ENCODE data around the gene VWCE. TPM values are rescaled to one million over a fixed set of nuclear protein-coding genes. Genes with fewer than 3 reads are reported as not detected.

Gene VWCE
- total RNA-seq, 1 experiment from 2014 or later = 2.5 TPM

DNA sequence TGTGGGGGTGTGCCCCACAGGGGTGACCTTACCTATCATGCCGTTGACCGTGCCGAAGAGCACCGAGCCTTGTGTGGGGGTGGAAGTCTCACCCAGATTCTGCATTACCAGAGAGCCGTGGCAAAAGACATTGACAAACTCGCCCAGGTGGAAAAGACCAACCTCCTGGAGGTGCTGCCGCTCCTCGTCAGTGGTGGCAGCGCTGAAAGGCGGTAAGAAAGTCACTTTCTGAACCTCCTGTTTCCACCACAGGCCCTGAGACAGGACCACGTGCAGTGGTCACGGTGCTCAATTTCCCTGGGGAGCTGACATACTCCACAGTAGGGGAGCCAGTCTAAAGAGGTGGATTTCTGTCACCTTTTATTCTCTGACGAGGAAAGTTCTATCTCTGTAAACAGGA, 7.4 kb upstream of the VWCE start:
- CTCF ChIA-PET = no interaction called here
- Histone ChIP-seq H3K4me3 (replicated peaks in 1 of 2; ENCODE audit: low read depth in 1 of 2, low read length in 2 of 2) (no peak overlapping the region), H3K4me2 (ENCODE audit: low read length) (no peak overlapping the region), H2AFZ (ENCODE audit: low read depth, low read length, poor library complexity, severe bottlenecking) (no peak overlapping the region), H3K79me2 (ENCODE audit: insufficient read depth, low read length) (peaks cover 11% of the 10 kb centered on the region), H3K27me3 (ENCODE audit: insufficient read depth, low read length) (no peaks in the 10 kb centered on the region), H3K9ac (ENCODE audit: low read length) (no peak overlapping the region), H3K9me3 (ENCODE audit: control insufficient read depth in 1 of 2, insufficient read depth in 1 of 2, low read depth in 1 of 2, low read length in 2 of 2) (no peaks in the 10 kb centered on the region), H4K20me1 (ENCODE audit: insufficient read depth) (no peaks in the 10 kb centered on the region), H3K9me2 (ENCODE audit: insufficient read depth) (no peaks in the 10 kb centered on the region), H3K27ac (ENCODE audit: low read depth, low read length) (no peak overlapping the region), H3K36me3 (ENCODE audit: control insufficient read depth in 1 of 2, insufficient read depth in 2 of 2, low read length in 2 of 2) (peaks cover 61 to 71% of the 10 kb centered on the region in 2 experiments), H3K4me1 (ENCODE audit: control insufficient read depth in 1 of 2, insufficient read depth in 2 of 2, low read length in 2 of 2) (no peaks in the 10 kb centered on the region)
- no peak for ATAC-seq
- intact Hi-C loops (cut with micrococcal nuclease) = no loop called here
- TF ChIP-seq CEBPB (IDR thresholded peaks at IDR 0.05; ENCODE audit: low read depth) = no peak
- TF ChIP-seq EZH2phosphoT487 (IDR thresholded peaks at IDR 0.05; ENCODE audit: borderline replicate concordance) = no peak
- TF ChIP-seq EZH2 (IDR thresholded peaks at IDR 0.05) = no peak
- TF ChIP-seq, protein P1, sequence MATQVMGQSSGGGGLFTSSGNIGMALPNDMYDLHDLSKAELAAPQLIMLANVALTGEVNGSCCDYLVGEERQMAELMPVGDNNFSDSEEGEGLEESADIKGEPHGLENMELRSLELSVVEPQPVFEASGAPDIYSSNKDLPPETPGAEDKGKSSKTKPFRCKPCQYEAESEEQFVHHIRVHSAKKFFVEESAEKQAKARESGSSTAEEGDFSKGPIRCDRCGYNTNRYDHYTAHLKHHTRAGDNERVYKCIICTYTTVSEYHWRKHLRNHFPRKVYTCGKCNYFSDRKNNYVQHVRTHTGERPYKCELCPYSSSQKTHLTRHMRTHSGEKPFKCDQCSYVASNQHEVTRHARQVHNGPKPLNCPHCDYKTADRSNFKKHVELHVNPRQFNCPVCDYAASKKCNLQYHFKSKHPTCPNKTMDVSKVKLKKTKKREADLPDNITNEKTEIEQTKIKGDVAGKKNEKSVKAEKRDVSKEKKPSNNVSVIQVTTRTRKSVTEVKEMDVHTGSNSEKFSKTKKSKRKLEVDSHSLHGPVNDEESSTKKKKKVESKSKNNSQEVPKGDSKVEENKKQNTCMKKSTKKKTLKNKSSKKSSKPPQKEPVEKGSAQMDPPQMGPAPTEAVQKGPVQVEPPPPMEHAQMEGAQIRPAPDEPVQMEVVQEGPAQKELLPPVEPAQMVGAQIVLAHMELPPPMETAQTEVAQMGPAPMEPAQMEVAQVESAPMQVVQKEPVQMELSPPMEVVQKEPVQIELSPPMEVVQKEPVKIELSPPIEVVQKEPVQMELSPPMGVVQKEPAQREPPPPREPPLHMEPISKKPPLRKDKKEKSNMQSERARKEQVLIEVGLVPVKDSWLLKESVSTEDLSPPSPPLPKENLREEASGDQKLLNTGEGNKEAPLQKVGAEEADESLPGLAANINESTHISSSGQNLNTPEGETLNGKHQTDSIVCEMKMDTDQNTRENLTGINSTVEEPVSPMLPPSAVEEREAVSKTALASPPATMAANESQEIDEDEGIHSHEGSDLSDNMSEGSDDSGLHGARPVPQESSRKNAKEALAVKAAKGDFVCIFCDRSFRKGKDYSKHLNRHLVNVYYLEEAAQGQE (IDR thresholded peaks at IDR 0.05; ENCODE audit: low read depth) = no peak
- TF ChIP-seq, protein P2, sequence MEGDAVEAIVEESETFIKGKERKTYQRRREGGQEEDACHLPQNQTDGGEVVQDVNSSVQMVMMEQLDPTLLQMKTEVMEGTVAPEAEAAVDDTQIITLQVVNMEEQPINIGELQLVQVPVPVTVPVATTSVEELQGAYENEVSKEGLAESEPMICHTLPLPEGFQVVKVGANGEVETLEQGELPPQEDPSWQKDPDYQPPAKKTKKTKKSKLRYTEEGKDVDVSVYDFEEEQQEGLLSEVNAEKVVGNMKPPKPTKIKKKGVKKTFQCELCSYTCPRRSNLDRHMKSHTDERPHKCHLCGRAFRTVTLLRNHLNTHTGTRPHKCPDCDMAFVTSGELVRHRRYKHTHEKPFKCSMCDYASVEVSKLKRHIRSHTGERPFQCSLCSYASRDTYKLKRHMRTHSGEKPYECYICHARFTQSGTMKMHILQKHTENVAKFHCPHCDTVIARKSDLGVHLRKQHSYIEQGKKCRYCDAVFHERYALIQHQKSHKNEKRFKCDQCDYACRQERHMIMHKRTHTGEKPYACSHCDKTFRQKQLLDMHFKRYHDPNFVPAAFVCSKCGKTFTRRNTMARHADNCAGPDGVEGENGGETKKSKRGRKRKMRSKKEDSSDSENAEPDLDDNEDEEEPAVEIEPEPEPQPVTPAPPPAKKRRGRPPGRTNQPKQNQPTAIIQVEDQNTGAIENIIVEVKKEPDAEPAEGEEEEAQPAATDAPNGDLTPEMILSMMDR (IDR thresholded peaks at IDR 0.05 in 2 of 3, conservative IDR thresholded peaks at IDR 0.05 in 1 of 3; ENCODE audit: borderline replicate concordance in 1 of 3, insufficient read depth in 1 of 3, low read depth in 2 of 3, low read length in 2 of 3) = no peak
- TF ChIP-seq YY1 (IDR thresholded peaks at IDR 0.05; ENCODE audit: extremely low read depth, insufficient replicate concordance, low read depth, low read length) = no peak
- TF ChIP-seq SP1 (IDR thresholded peaks at IDR 0.05; ENCODE audit: low read depth) = no peak
- TF ChIP-seq ELF1 (IDR thresholded peaks at IDR 0.05; ENCODE audit: borderline replicate concordance, low read depth) = no peak
- no peak for TF ChIP-seq RAD21 (IDR thresholded peaks at IDR 0.05; ENCODE audit: low read depth)
- no peak for TF ChIP-seq TCF7L2 (IDR thresholded peaks at IDR 0.05; ENCODE audit: borderline replicate concordance, extremely low read depth, insufficient read depth, insufficient read length)
- no peak for TF ChIP-seq SIN3A (IDR thresholded peaks at IDR 0.05; ENCODE audit: low read depth)
- TF ChIP-seq POLR2AphosphoS5 (IDR thresholded peaks at IDR 0.05; ENCODE audit: low read depth, low read length) = no peak
- TF ChIP-seq POLR2A (IDR thresholded peaks at IDR 0.05; ENCODE audit: borderline replicate concordance, extremely low read depth, insufficient read depth, insufficient read length) = no peak
- TF ChIP-seq, protein P3, sequence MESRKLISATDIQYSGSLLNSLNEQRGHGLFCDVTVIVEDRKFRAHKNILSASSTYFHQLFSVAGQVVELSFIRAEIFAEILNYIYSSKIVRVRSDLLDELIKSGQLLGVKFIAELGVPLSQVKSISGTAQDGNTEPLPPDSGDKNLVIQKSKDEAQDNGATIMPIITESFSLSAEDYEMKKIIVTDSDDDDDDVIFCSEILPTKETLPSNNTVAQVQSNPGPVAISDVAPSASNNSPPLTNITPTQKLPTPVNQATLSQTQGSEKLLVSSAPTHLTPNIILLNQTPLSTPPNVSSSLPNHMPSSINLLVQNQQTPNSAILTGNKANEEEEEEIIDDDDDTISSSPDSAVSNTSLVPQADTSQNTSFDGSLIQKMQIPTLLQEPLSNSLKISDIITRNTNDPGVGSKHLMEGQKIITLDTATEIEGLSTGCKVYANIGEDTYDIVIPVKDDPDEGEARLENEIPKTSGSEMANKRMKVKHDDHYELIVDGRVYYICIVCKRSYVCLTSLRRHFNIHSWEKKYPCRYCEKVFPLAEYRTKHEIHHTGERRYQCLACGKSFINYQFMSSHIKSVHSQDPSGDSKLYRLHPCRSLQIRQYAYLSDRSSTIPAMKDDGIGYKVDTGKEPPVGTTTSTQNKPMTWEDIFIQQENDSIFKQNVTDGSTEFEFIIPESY (IDR thresholded peaks at IDR 0.05; ENCODE audit: extremely low read depth, insufficient replicate concordance, low read length) = no peak
- TF ChIP-seq FOSL1 (IDR thresholded peaks at IDR 0.05; ENCODE audit: low read depth) = no peak
- no peak for TF ChIP-seq ZNF274 (IDR thresholded peaks at IDR 0.05; ENCODE audit: low read depth, low read length)
- no TSS peak for BruUV-seq (replicated peaks)
- POLR2A ChIA-PET = no interaction called here
- RAD21 ChIA-PET (ENCODE audit: low non-redundant PET in 1 of 2, low total read pairs in 2 of 2, uncharacterized antibody in 2 of 2, unreplicated experiment in 2 of 2) = no interaction called here
- DNase-seq (ENCODE audit: low read depth, low spot score) = no peak
